Choroid plexus epithelial cell (primary cell): ENCODE results near the gene RASSF10.

Source experiments
- DNase-seq: peaks from one replicate; pipeline ENCODE4 v3.0.0-alpha.2; 2010; ENCODE audit warnings: low read depth
- H3K4me3 ChIP-seq: 2 replicates; pipeline ENCODE4 v1.5.1; 2011; ENCODE audit warnings: low read depth, mild to moderate bottlenecking, control low read depth, low read length, moderate library complexity
- TF ChIP-seq, protein P1 (sequence below): conservative IDR thresholded peaks from 2 replicates; pipeline ENCODE4 v1.5.1; 2011; ENCODE audit warnings: low read depth, mild to moderate bottlenecking, control low read depth, inconsistent platforms, low read length, moderate library complexity

RASSF10 gene

DNA sequence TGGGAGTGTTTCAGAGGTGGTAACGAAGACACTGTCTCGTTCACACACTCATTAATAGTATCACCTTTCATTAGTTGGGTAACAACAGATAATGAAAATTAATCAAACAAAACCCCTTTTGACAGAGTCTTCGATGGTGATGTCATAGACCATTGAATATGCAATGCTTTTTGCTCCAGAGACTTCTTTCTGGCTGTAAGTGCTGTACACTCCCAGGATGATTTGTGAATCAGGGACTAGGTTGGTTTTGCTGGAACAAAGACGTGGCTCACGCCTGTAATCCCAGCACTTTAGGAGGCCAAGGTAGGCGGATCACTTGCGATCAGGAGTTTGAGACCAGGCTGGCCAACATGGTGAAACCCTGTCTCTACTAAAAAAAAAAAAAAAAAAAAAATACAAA lies 9.5 kb upstream of the RASSF10 start:
- no peak overlapping the region for H3K4me3 ChIP-seq
- TF ChIP-seq, protein P1, sequence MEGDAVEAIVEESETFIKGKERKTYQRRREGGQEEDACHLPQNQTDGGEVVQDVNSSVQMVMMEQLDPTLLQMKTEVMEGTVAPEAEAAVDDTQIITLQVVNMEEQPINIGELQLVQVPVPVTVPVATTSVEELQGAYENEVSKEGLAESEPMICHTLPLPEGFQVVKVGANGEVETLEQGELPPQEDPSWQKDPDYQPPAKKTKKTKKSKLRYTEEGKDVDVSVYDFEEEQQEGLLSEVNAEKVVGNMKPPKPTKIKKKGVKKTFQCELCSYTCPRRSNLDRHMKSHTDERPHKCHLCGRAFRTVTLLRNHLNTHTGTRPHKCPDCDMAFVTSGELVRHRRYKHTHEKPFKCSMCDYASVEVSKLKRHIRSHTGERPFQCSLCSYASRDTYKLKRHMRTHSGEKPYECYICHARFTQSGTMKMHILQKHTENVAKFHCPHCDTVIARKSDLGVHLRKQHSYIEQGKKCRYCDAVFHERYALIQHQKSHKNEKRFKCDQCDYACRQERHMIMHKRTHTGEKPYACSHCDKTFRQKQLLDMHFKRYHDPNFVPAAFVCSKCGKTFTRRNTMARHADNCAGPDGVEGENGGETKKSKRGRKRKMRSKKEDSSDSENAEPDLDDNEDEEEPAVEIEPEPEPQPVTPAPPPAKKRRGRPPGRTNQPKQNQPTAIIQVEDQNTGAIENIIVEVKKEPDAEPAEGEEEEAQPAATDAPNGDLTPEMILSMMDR, result no peak
- DNase-seq, result no peak

- no peak for DNase-seq
- TF ChIP-seq, protein P1, result no peak
- H3K4me3 ChIP-seq, result no peak overlapping the region
Measured at GRCh38 chr11:13000116-13000515, 9.0 kb upstream of the RASSF10 start.

DNA sequence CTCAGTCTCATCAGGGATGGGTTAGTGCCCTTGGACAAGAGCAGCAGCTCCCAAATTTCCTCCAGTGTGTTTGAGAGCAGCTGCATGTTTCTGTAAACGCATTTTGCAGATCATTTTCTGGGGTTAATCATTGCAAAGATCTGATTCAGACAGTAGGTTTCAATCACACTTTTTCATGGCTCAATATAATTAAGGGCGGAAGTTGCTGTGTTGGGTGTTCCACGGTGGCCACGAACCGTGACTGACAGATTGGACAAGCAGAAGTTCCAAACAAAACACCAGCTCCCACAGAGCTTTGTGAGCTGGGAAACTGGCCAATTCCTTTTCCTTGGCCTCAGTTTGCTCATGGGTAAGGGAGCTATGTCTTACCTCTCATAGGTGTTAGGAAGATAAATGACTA lies 8.4 kb upstream of the RASSF10 start:
- TF ChIP-seq, protein P1, result no peak
- H3K4me3 ChIP-seq, result no peak overlapping the region
- no peak for DNase-seq

DNA sequence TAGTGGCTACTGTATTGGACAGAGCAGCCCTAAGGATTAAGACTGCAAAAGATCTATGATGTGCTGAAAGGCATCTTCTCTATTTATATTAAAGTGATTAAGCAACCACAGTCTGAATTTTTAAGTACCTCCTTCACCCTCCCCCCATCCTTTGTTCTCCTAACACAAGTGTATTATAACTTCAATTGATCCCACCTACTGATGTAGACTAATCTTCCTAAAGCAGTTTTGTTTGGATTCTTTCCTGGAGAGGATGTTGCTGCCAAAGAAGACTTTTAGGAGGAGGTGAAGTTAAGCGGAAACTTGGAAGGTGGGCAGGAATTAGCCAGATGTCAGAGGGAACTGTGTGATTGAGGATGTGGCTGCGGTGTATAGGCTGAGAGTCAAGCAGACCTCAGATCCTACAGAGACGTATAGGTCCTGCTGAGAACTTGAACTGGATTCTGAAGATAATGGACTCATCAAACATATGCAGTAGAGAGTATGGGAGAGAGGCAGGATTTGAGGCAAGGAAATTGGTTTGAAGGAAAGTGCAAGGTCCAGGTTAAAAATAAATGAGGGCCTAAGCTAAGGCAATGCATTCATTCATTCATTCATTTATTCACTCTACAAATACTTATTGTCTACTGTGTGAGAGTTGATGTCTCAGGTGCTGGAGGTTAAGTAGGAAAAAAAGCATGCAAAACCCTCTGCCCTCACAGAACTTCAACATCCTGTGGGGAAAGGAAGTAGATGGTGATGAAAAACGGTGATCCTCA lies 5.2 kb upstream of the RASSF10 start:
- TF ChIP-seq, protein P1, result no peak
- no peak overlapping the region for H3K4me3 ChIP-seq
- no peak for DNase-seq

DNA sequence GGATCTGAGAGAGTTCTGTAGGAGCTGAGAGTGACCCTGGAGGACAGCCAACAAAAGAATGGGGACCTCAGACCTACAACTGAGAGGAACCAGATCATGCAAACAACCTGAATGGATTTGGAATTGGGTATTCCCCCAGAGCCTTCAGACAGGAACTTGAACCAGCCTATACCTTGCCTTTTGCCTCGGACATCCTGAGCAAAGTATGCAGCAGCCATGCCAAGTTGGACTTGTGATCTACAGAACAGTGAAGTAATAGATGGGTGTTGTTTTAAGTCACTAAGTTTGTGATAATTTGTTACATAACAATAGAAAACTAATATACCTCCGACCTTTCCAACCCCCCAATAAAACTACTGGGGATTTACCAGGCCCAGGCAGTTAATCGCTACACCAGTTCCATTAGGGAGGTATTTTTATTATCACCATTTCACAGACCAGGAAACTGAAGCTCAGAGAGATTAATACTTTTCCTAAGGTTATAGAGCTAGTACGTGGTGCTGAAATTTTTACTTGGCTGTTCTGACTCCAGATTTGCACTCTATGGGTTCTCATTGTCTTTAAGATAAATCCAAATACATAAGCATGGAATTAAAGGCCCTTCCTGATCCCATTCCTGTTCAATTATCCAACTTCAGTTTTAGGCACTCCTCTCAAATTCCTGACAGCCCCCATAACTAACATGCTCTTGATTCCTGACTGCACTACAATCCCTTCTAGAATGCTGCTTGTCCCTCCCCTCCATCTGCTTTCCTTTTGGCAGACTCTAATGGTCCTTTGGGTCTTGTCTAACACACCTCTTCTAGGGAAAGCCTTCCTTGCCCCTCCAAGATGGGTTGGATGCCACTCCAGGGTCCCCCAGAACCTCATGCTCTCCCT lies 1.7 kb upstream of the RASSF10 start:
- DNase-seq, result no peak

GRCh38 chr11:13008061-13008435 lies 1.1 kb upstream of the RASSF10 start:
- DNase-seq, result no peak
- TF ChIP-seq, protein P1, result no peak
- H3K4me3 ChIP-seq, result no peak overlapping the region

More for the DNA sequence above, 1.7 kb upstream of the RASSF10 start:
- TF ChIP-seq, protein P1, result no peak
- H3K4me3 ChIP-seq, result no peak overlapping the region

DNA sequence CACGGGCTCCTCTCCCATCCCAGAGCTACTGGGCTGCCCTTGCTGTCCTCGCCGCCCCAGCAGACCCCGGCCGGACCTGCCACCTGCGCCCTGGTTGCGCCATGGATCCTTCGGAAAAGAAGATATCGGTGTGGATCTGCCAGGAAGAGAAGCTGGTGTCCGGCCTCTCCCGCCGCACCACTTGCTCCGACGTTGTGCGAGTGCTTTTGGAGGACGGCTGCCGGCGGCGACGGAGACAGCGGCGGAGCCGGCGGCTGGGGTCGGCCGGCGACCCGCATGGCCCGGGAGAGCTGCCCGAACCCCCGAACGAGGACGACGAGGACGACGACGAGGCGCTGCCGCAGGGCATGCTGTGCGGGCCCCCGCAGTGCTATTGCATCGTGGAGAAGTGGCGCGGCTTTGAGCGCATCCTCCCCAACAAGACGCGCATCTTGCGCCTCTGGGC lies 382 bp downstream of the RASSF10 start:
- no peak for DNase-seq
- no peak overlapping the region for H3K4me3 ChIP-seq
- TF ChIP-seq, protein P1, result no peak
